Activated CD4-positive, CD25-positive, alpha-beta regulatory T cell treated with anti-CD3 and anti-CD28 coated beads, Interleukin-2, amount 50 U/mL, for 16 hours (primary cell): ENCODE results near the gene PRKAR1B.
"Not testable (repeated sequence)": the region's sequence is repeated elsewhere in the genome, so short reads cannot be mapped to it uniquely, and the experiment has no call there.

Experiments
- DNase-seq: peaks from one replicate; pipeline ENCODE4 v3.0.0-alpha.2; 2020; ENCODE audit warnings: low read depth, low spot score

PRKAR1B gene

DNA sequence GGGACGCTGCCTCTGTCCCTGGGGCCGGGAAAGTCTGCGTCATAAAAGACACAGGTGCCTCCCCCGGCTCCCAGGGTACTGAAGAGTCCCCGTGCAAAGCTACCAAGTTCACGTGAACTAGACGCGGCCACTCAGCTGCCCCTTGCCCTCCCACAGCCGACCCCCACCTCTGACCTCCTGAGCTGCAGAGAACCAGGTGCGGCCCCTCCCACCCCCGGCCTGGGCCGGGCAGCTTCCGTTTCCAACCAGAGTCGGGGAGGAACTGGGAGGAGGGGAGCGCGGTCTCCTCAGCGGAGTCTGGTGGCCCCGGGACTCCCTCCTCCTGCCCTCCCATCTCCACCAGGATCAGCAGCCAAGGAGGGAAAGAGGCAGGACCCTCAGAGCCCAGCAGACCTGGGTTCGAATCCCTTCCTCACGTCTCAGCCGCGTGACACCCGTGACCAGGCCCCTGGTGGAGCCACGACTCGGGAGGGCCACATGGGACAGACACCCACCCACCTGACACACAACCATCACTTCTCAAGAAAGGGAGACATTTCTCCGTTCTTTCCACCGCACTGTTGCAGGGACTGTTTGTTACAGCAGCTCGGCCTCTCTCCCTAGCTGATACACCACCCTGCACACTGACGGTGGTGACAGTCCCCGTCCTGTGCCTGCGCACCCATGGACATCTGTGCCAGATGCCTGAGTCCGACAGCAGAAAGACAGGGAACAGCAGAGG is 170.1 kb downstream of the PRKAR1B start:
- no peak for DNase-seq

DNA sequence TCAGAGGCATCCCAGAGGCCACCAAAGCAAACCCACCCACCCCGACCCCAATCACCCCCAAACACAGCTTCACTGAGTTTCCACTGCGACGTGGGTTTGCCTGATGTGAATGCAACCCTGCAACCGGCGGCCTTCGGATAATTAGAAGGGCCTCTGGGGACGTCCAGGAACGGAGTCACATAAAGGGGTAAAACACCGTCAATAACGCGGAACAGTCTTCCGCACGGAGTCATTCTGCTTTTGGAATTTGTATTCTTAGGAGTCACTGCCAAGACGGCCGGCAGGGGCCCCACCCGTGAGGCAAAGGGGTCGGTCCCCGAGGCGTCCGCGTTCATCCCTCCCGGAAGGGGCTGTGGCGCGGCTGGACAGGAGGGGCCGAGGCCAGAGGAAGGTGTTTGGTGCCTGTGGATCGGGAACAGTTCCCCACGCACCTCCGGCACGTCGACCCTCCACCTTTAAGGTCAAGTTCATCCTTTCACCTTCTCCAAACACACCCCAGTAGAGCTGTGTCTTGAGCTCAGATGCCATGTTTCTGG is 170.7 kb downstream of the PRKAR1B start:
- DNase-seq: no peak

DNA sequence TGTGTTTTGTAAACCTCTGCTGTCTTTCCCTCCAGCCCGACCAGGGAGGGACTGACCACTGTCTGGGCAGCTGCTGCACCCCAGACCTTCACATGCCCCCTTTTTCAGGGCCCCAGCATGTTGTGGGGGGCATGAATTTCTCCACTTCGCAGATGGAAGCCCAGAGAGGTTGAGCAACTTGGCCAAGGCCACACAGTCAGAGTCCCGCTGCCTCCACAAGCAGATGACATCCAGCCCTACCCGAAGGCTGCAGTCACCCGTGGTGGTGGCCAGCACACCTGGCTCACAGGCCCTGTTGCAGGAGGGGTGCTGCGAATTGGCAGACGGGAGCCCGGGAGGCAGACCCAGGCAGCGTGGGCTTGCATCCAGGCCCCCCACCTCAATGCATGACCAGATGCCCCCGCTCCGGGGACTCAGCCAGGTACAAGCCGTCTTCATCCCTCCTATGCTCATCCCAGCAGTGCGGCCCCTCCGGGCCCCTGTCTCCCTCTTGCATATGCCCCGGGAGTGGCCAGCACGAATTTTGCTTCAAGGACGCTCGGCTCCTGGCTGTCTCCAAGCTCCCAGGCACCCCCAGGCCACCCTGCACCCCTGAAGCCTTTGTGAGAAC is 171.4 kb downstream of the PRKAR1B start:
- DNase-seq: no peak

- DNase-seq: no peak
These were observed 173.4 kb downstream of the PRKAR1B start for GRCh38 chr7:553636-554111.

GRCh38 chr7:552868-553635 is 174.0 kb downstream of the PRKAR1B start:
- DNase-seq: no peak

DNA sequence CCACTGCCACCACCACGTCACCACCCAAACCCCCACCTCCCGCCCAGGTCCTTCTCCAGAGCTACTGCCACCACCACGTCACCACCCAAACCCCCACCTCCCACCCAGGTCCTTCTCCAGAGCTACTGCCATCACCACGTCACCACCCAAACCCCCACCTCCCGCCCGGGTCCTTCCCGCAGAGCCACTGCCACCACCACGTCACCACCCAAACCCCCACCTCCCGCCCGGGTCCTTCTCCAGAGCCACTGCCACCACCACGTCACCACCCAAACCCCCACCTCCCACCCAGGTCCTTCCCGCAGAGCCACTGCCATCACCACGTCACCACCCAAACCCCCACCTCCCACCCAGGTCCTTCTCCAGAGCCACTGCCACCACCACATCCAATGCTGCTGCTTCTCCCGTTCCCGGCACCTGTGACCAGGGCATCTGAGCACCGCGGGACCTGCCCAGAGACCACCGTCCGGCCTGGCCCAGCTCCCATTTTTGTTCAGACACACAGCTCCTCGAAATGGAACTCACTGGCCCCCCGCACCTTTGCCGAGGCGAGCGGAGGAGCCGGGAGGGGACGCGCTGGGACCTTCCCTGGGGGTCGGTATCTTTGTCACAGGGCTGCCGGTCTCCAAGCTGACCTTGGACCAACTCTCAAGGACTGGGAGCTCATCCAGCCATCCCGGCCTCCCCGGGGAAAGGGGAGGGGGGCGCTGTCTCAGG is 174.8 kb downstream of the PRKAR1B start:
- not testable (repeated sequence) for DNase-seq

GRCh38 chr7:551615-551970 is 175.5 kb downstream of the PRKAR1B start:
- DNase-seq: not testable (repeated sequence)

- DNase-seq: no peak
These were observed 176.0 kb downstream of the PRKAR1B start for GRCh38 chr7:550881-551614.

DNA sequence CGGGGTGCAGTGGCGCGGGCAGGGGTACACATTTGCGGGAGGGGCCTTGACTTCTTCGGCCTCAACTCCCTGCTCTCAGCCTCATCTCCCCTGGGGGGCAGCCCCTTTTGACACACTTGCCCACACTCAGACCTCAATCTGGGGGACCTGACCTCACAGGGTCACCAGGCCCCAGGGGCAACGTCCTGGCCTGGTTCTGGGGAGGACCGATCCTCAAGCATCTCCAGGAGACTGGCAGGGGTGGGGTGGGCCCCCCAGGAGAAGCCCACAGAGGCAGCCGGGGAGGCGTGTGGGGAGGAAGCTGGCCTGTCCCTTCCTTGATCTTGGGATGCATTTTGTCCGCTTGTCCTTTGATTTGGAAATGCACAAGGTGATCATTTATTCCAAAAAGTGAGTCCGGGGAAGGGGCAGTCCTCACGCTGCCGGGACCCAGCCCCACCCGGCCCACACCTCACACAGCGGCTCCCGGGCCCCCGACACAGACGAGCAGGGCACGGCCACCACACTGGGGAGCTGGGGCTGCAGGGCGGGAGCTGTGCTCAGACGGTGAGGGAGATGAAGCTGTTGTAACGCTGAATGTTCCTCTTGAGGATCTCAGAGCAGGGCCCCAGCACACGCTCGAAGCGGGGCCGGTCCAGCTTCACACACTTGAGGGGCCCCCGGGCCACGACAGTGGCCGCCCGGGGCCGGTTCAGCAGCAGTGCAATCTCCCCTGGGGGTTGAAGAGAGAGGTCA is 177.0 kb downstream of the PRKAR1B start:
- DNase-seq: no peak

GRCh38 chr7:549066-549890 is 177.8 kb downstream of the PRKAR1B start:
- no peak for DNase-seq

DNA sequence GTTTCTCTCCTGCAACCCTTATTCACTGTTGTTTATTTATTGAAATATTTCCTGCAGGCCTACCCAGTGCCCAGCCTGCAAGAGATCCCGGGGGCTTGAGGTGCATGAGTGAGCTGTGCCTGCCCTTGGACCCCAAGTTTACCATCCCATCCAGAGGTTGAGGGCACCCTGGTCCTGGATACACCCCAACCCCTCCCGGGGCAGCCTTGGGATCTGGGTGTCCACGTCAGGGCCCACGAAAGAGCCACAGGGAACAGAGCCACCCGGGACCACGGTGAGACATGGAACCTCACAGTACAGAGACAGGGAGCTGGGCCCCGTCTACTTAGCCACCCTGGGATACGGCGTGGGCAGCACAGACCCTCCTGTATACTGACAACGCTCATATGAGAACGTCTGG is 178.7 kb downstream of the PRKAR1B start:
- DNase-seq: no peak

- DNase-seq: no peak
These were observed 181.6 kb downstream of the PRKAR1B start for GRCh38 chr7:545470-545869.

DNA sequence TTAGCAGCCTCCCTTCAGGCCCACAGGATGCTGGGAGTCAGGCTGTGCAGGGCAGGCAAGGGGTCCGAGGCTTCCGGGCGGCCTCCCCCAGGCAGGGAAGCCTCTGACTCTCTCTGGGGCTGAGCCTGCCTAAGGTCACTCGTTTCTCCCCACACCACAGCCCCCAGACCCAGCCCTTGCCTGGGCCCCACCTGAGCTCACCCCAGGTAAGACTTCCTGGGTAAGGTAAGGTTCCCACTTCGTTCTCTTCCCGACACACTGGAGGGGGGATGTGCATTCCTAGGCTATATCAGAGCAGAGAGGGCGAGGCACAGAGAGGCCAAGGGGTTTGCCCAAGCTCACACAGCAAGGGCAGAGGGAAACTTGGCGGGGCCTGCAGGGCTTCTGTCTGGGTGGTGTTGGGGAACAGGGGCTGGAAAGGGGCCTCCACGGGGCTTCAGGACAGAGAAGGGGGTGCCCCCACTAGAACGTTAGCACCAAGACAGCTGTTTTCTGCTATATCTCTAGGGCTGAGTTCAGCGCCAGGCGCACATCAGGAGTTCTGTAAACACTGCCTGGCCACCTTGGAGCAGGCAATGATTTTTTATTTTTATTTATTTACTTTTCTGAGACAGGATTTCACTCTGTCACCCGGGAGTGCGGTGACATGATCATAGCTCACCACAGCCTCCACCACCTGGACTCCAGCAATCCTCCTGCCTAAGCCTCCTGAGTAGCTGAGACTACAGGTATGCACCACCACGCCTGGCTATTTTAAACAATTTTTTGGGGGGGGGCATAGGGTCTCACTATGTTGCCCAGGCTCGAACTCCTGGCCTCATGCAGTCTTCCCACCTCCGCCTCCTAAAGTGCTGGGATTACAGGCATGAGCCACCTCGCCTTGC is 182.5 kb downstream of the PRKAR1B start:
- no peak for DNase-seq

- no peak for DNase-seq
These were observed 183.4 kb downstream of the PRKAR1B start for GRCh38 chr7:543501-544337.

GRCh38 chr7:542713-543500 is 184.2 kb downstream of the PRKAR1B start:
- no peak for DNase-seq

- no peak for DNase-seq
These were observed 184.9 kb downstream of the PRKAR1B start for GRCh38 chr7:542131-542712.
